GM19193 (cell line): ENCODE data around the gene GEMIN2.

Source experiments
- POLR2A ChIP-seq: IDR thresholded peaks from 4 replicates; pipeline ENCODE4 v1.6.1; 2011; ENCODE audit not compliant: insufficient read depth, insufficient read length; ENCODE audit errors: extremely low read depth

GEMIN2 gene, protein sequence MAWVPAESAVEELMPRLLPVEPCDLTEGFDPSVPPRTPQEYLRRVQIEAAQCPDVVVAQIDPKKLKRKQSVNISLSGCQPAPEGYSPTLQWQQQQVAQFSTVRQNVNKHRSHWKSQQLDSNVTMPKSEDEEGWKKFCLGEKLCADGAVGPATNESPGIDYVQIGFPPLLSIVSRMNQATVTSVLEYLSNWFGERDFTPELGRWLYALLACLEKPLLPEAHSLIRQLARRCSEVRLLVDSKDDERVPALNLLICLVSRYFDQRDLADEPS

DNA sequence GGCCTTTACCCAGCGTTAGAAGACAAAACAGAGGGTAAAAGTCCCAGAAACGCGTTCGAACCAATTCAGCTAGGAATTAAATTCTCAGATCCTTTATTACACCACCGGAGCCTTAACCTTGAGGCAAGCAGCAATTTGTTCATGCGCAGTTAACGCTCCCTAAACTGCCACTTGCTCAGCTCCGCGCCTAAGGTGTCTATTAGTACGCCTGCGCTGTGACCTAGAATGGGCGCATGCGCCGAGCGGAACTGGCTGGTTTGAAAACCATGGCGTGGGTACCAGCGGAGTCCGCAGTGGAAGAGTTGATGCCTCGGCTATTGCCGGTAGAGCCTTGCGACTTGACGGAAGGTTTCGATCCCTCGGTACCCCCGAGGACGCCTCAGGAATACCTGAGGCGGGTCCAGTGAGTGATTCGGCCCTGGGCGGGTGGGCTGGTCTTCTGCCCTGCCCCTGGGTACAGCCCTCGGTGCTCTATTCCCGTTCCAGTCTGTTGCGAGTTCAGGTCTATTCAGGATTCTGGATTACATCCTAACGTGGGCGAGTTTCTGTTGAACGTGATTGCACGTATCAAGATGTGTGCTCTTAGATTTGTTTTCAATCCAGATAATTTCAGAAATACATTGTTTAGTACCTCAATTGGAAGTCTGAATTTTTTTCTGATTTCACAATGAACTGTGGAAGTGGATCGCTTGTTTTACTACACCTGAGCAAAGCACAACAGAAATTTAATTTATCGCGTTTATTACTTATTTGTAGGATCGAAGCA is at the start of gene GEMIN2:
TSS of gene GEMIN2 (plus strand) at position 251 of the 766 bp plus-strand sequence. CDS start at position 267, 16 bp downstream.
- TF ChIP-seq POLR2A, result peak; percentile 88

DNA sequence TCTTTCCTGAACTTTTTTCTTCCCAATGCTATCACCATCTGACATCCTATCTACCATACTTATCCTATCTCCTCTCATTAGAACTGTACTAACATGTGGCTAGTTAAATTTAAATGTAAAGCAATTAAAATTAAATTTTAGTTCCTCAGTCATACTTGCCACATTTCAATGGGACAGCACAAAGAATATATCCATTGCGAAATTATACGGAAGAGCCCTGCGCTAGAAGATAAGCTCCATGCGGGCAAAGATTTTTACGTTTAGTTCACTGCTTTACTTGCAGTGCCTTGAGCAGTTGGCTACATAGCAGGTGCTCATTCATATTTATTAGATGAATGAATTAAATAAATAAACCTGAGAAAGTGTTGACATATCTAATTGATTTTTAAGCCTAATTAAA is 44.2 kb upstream of the GEMIN2 start:
- no peak for TF ChIP-seq POLR2A

DNA sequence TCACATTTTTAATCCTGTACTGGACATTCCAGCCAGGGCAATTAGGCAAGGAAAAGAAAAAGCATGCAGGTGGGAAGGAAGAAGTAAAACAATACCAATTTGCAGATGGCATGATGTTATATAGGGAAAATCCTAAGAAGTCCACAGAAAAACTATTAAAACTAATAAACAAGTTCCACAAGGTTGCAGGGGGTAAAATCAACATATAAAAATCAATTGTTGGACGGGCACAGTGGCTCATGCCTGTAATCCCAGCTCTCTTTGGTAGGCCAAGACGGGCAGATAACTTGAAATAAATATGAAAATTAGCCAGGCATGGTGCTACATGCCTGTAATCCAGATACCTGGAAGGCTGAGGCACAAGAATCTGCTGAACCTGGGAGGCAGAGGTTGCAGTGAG is 43.0 kb upstream of the GEMIN2 start:
- no peak for TF ChIP-seq POLR2A

DNA sequence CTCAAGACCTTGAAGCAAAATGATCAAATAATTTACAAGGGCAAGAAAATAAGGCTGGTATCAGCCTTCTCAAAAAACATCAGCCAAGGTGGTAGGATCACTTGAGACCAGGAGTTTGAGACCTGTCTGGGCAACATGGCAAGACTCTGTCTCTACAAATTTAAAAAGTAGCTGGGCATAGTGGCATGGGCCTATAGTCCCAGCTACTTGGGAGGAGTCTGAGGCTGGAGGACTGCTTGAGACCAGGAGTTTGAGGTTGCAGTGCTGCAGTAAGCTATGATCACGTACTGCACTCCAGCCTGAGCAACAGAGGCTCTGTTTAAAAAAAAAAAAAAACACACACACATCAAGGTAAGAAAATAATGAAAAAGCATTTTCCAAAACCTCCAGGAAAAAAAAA is 33.2 kb upstream of the GEMIN2 start:
- TF ChIP-seq POLR2A, result no peak

DNA sequence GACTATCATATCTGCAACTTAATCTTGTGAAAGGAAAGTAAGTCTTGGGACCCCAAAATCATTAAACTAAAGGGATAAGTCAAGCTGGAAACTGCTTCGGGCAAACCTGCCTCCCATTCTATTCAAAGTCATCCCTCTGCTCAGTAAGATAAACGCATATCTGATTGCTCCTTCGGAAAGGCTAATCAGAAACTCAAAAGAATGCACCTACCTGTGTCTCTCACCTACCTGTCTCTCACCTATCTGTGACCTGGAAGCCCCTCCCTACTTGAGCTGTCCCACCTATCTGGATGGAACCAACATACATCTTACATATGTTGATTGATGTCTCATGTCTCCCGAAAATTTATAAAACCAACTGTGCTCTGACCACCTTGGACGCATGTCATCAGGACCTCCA is 31.0 kb upstream of the GEMIN2 start:
- no peak for TF ChIP-seq POLR2A

DNA sequence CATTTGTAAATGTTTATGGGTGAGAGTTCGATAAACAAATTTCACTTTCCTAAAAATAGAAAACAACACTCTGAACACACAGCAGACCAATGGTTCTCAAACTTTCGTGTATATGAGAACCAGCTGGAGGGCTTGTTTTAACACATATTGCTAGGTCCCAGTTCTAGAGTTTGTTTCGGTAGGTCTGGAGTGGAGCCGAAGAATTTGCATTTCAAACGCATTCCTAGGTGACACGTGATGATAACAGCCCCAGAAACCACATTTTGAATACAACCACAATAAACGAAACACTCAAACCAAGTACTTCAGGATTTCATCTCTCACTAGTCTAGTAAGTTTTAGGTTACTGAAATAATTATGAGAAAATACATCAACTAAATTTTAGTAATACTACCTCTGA is 28.2 kb upstream of the GEMIN2 start:
- TF ChIP-seq POLR2A, result no peak

DNA sequence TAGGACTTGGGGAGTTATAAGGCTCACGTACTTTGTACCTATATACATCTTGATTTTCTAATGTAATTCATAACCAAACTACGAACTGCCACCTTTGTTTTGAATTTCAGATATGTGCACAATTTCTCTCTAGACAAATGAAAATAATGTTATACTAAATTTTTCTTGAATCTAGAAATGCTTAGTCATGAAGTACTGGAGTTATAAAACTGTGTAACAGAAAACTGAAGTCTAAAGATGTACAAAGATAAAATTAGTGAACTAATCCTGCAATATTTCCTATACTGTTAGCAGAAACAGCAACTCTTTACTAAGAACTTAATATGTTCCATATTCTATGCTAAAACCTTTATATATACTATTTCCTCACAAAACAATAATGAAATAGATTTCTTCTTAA is 26.6 kb upstream of the GEMIN2 start:
- TF ChIP-seq POLR2A, result no peak

DNA sequence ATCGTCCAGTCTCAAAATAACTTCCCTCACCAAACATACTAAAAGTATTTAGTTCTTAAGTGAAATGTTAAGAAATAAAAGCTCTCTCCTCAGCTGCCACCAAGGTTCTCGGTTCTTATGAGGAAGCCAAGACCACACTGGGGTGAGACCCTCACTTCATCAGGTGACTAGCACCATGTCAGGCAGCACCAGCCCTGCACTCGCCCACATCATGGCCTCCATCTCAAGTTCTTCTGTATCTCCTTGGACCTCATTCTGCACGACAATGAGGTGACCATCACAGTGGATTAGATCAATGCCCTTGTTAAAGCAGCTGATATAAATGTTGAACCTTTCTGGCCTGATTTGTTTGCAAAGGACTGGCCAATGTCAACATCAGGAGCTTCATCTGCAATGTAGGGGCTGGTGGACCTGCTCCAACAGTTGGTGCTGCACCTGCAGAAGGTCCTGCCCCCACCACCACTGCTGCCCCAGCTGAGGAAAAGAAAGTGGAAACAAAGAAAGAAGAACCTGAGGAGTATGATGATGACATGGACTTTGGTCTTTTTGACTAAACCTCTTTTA is 23.5 kb upstream of the GEMIN2 start:
- TF ChIP-seq POLR2A, result no peak

DNA sequence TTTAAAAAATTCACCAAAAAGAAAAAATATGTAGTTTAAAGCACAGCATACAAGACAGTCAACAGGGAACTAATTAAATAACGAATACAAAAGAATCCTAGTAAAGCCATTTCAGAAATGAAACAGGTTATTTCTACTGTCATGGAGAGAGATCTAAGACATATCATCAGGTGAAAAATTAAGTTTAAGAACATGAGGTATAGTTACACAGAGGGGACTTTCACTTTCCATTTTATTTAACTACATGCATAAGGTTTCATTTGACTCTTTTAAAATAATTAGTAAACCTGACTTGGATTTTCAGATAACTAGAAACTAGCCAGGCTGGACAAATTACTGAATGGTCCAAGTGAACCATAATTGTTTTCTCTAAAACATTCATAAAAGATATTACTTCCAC is 22.4 kb upstream of the GEMIN2 start:
- TF ChIP-seq POLR2A, result no peak

DNA sequence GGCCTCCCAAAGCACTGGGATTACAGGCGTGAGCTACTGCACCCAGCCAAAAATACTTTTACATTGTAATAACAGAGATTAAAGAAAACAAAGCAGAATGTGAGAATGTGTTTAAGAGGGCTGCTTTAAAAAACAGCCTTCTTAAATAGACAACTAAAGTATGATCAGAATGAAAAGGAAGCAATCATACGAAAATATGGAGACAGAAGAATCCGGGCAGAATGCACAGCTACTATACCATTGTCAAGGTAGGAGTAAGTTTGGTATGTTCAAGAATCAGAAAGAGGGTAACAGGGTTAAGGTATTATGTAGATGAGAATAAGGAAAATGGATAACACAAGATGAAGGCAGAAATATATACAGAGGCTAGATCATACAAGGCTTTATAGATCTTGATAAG is 19.6 kb upstream of the GEMIN2 start:
- no peak for TF ChIP-seq POLR2A

DNA sequence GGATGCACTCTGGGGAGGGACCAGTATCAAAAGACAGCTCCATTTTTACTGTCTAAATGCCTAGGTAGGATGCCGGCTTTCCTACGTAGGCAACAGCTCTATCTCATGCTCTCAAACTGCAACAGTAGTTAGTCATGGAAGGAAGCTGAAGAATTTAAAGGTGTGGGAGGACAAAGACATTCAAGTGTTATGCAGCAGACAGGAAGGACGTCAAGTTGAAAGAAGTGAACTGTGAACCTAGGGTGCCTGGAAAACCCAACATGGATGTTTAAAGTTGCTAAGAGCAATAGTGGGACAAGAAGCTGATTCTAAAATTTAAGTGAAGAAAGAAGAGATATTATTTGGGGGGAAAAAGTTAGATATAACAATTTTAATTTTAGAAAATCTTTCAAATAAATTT is 17.0 kb upstream of the GEMIN2 start:
- no peak for TF ChIP-seq POLR2A

DNA sequence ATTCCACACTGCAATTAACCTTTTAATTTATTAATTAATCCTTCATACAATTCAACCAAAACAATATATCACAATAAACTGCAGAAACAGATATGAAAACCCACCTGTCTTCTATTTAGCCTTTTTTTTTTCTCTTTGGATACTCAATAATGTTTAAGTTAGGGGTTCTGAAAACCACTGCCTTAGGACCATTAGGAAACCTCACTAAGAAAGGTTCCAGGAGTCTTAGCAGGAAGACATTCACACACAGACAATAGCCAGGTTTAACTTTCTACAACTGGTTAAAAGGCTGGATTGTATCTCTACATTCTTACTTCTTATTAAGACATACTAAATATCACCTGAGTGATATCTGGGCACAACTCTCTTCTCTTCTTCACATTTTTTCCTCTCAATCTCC is 14.4 kb upstream of the GEMIN2 start:
- TF ChIP-seq POLR2A, result no peak

DNA sequence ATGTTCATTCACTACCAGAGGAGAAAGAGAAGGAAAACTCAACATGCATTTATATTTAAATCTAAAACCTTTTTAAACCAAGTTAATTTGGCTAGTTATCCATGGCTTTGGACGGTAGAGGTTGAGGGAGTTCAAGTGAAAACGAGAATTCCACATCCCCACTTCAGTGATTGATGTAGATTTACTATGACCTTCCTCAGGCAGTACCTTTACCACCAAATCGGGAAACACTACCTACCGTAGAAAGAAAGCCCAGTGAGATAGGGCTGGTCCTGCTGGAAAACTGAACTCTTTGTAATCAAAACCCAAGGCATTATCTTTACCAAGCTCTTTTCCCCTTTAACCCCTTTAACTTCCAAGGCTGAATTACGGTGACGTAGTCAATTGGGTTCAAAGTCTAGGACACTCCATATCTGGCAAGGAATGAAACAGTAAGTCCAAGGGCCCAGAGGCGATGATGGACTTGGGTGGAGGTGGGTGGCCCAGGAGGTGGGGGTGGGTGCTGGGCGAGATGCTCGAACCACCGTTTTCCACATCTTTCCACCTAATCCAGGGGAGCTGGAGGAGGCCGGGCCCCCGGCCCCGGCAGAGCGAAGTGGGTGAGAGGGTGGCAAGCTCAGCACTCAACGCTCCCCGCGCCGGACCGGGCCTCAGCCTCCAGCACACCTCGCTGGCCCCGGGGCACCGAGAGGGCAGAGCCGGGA is 11.7 kb upstream of the GEMIN2 start:
- TF ChIP-seq POLR2A, result no peak

DNA sequence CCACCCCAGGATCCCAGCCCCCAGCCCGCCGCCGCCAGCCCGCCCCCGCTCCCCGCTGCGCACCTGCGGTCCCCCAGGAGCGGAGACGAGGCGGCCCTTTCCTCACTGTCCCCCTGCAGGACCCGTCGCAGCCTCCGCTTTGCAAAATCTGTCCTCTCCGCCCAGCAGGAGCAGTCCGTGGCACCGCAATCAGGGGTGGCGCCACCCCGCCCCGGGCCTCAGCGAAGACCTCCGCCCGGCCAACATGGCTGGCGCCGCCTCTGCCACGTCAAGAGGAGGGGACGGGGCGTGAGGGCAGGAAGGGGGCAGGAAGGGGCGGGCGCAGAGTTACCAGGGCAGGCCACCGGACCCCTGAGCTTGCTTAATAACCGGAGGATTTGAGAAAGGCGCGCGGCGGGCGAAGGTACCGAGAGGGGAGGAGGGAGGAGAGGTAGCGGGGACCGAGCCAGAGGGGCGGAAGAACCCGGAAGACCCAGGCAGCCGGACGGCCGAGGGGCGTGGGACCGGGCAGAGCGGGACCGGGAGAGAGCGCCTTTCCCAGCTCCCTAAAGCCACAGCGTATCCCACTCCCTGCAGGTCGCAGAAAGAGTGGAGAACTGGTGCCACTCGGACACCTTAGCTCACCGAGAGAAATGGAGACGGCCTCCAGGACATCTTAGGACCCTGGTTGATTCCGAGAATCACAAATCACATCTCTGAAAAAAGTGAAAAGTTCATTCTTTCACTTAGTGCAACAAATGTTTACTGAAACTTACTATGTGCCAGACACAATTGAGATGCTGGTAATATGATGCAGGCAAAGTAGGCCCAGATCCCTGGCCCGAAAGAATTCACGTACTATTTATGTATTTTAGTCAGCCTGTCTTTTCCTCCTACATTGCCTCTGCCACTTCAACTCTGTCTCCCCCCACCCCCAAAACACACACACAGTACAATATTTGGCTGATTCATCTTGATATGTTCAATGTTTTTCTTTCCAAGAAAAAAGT is 10.9 kb upstream of the GEMIN2 start, which contains the start of gene SEC23A:
TSS of gene SEC23A (minus strand) at position 267 of the 989 bp plus-strand sequence. CDS start 7,117 bp downstream, outside the sequence.
- peak; percentile 85 for TF ChIP-seq POLR2A
